Stimulated activated CD4-positive, alpha-beta T cell treated with anti-CD3 and anti-CD28 coated beads, Interleukin-1b, Interleukin-23, amount 100 ng/mL, for 1 hour (primary cell): ENCODE measurements around the gene ETV6.

Experiments used
- DNase-seq, 2 donors: peaks; one replicate each; pipeline ENCODE4 v3.0.0-alpha.2; 2020; ENCODE audit warnings: low read depth in 2 of 2

ETV6 gene

DNA sequence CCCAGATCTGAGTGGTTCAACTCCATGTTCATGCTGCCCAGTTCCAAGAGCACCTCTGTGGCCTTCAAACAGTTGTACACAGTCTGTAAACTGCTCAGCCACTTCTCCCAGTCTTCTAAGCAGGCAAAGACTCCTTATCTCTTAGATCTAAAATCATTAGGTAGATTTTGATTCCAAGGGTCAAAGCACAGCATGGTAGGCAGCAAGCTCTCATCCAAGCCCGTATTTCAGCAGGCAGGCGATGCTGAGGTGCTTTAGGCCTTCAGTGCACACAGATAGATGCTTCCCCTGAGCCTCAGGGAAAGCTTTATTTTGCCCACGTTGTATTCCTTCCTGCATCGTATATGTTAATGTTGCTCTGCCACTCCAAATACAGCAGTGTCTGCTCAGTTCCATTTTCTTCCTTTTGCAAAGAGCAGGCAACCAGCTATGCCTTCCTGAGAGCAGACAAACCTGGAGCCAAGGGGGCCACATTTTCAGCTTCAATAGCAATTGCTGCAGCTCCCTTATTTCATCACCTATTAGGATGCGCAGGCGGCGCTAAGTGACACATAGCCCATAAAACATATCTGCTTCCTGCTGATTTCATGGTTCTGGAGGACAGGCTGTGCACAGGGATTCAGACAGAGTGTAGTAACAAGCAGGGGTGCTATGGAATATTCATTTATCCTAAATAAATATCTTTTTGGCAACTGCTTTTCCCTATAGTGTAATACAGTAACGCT, 67.5 kb downstream of the ETV6 start:
- no peak for DNase-seq

DNA sequence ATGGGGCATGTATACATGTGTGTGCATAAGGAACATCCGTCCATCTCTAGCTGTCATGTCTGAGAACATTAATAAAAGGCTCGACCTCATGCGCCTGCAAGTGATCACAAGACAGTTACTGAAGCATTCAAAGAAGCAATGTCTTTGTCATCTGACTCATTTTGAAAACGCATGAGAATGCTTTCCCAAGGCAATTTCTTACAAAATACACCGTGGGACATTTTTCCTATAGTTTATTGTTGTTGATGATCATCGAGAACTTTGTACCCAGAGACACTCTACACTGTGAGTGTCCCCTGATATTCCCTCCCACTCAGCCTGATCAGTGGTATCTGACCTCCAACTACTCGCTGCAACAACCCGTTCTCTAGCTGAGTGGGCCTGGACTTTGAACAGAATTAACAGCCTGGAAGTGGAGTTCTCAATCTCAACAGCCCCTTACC, 68.1 kb downstream of the ETV6 start:
- no peak for DNase-seq

DNA sequence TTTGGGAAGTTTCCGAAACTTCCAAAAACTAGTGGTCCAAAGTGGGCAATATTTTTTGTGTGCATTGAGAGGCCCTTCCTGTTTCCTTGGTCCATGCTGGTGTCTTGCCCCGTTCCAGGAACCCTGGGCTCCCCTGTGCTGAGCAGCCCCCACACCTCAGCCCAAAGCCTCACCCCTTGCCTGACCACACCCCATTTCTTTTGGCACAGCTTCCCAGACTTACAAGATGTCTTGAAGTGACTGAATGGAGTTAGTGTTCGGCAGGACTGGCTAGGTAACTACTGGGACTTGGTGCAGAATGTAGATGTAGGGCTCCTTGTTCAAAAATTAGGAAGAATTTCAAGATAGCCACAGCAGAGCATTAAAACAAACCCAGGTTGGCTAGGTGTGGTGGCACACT, 68.6 kb downstream of the ETV6 start:
- DNase-seq, result no peak

DNA sequence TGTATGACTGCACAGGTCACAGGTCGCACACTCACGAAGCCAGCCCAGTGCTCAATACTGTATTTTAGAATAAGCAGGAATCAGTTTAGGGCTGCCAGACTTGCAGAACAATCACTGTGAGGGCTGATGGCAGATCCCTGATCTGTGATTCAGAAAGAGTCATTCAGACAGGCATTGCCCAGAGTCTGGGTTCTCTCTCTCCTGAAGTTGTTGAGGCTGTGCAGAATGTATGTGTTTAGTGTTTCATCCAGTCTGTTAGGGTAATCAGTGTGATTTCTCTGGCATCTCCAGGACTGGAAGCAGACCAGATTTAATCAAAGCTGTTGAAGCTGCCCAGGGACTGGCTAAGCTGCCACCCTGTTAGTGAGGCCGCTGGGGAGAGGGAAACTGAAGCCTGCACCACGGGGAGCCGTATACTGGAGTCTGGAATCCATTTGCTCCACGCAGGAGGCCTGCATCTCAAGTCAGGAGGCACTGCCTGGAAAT, 69.3 kb downstream of the ETV6 start:
- no peak for DNase-seq

DNA sequence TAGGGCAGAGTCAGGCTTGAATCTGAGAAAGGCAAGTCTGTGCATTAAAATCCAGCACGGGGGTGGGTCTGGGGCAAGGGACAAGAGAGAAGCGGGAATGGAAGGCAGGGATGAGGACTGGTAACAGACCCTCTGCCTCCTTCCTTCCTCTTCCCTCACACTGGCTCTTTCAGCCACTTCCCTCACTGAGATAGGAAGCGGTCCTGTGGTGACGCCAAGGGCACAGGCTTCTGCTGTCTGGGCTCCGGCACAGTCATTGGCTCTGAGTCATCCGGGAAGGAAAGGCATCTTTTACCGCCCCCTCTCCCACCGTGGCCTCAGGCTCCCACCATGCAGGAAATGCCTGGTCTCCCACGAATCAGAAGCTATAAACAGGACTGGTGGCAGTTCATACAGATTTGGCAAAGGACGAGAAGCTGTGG, 70.2 kb downstream of the ETV6 start:
- DNase-seq, result no peak

DNA sequence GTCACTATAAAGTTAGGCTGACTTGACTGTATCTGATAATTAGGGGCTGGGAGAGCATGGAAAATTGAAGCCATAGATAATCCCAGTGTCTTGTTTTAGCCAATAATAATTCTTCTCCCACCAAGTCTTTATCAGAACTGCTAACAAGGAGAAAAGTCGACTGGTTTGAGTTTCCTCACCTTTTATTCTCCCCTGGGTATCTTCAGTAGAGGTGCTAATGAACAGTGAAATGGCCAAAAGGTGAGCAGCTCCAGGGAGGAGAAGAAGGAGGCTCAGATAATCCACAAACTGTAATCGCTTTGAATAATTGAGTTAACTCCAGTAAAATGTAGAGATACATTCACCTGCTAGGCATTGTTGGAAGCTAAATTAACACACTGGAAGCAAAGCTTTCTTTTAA, 72.6 kb downstream of the ETV6 start:
- DNase-seq, result no peak

DNA sequence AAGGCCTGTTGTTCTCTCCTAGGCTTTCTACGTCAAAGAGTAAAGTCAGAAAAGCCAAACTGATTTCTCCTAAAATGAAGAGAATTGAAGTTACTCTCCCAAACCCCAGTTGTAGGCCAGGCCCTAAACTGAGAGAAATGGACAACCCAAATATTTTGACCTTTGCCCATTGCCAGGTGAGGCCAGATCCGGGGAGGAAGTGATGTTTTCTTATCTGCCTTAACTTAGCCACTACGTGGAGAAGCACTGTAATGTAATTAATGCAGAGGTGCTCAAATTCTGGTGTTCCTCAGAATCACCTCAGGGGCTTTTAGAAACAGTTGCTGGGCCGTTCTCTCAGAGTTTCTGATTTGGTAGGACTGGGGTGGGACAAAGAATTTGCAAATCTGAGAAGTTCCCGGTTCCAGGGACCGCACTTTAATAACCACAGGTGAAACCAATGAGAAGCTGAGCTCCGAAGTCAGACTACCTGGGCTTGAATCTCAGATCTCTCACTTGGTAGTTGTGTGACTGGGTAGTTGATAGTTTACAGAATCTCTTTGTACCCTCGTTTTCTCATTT, 73.2 kb downstream of the ETV6 start:
- no peak for DNase-seq

DNA sequence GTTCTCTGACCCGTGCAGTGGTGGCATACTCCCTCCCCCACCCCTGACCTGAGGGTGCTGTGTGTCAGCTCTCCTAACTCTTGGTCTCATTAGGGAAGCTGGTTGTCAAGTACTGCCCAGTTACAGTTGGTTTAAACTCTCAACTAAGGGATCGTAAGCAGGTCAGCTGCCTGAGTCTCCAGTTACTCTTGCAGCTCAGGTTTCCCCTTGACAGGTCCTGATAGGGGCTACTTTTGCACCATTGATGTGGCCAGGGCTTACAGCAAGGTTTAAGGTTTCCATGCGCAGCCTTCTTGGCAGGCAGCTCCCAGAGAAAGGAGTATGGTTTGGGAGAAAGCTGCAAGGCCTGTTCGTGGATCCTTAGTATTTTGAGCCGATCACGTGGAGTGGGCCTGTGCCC, 74.5 kb downstream of the ETV6 start:
- DNase-seq, result no peak

DNA sequence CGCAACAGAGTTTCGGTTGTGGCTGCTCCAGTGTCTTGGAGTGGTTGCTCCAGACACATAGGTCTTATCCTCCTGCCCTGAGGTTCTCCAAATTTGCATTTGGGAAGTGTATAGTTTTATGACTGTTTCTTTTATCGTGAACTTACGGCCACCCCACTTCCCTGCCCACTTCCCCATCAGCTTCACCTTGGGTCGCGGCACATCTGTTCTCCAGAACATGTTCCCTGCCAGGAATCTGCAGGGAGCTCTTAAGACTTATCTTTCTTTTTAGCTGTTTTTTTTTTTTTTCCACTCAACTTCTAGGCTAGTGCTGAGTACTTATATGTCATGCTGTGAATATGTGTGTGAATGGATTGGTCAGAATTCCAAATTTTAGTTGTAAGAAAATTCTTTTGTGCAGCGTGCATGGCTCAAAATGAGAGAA, 75.4 kb downstream of the ETV6 start:
- no peak for DNase-seq

DNA sequence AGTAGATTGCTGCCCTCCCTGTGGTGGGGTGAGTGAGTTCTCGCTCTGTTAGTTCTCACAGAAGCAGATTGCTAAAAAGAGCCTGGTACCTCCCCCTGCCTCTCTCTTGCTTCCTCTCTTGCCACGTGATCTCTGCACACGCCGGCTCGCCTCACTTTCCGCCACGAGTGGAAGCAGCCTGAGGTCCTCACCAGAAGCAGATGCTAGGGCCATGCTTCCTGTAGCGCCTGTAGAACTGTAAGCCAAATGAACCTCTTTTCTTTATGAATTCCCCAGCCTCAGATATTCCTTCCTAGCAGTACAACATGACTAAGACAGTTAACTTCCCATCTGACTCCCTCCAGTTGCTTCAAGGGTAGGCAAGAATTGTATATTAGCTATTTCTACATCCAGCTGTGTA, 76.2 kb downstream of the ETV6 start:
- DNase-seq, result no peak

DNA sequence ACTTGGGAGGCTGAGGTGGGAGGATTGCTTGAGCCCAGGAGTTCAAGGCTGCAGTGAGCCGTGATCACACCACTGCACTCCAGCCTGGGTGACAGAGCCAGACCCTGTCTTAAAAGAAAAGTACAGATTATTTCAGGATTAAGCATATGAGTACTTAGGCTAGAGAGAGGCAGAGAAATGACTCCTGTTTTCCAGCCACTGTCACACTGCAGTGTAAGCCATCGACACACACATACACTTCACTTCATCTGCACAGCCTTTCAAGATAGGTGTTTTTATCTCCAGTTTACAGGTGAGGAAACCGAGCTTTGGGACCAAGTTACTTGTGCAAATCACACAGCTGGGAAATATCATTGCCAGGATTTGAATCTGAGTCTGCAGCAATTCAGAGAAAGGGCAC, 77.2 kb downstream of the ETV6 start:
- DNase-seq, result no peak

DNA sequence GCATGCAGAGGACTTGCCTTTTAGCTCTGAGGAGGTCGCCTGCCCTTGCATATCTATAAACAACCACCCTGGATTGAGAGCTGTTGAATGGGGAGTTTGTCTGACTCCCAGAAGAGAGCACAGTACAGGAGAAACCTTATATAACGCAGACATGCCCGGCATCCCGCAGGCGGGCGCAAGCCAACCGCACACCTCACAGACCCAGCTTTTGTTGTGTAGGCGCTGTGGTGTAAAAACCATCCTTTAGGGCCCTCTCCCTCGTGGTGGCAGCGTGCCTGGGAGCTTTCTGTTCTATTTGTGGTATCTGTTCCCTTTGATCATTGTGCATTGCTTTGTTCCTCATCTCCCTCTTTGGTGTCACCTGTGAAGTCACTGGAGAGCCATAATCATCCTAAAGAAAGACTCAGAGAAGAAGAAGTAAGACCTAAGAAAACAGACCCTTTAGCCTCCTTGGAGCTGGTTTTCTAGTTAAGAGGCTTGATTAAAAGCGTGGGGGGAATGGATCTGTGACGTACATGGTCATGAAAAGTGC, 77.7 kb downstream of the ETV6 start:
- peak in 1 of 2 donors; percentile 16 for DNase-seq

DNA sequence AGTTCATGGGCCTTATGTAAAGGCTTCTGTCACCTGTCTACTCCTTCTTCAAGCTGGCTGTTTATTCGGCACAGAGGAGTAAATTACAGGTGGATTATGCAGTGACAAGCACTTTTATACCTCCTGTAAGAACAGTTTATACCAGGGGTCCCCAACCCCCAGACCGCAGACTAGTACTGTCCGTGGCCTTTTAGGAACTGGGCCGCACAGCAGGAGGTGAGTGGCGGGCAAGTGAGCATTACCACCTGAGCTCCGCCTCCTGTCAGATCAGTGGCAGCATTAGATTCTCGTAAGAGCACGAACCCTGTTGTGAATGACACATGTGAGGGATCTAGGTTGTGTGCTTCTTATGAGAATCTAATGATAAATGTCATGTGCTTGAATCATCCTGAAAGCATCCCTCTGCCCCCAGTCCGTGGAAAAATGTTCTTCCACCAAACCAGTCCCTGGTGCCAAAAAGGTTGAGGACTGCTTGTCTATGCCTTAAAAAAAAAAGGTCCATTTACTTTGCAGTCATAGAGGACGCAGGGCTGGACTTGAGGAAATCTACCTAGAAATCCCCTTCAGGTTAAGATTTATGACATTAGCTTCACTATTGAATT, 78.8 kb downstream of the ETV6 start:
- no peak for DNase-seq

DNA sequence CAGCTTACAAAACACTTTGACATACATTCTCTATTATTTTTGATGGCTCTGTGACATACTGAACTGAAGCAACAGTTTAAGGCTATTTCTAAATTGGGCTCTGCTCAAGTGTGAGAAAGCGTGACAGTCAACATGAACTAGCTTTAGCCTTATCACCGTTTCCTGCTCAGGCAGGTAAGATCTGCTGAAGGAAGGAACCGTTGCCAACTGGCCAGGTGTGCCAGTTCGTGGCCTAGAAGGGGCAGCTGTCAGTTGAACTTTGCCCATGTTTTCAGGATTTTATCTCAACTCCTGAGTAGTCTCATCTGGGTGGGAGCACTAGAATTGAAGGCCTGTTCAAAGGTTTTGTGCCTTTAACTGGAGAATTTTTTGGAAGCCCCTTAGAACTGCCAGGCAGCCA, 79.5 kb downstream of the ETV6 start:
- no peak for DNase-seq

DNA sequence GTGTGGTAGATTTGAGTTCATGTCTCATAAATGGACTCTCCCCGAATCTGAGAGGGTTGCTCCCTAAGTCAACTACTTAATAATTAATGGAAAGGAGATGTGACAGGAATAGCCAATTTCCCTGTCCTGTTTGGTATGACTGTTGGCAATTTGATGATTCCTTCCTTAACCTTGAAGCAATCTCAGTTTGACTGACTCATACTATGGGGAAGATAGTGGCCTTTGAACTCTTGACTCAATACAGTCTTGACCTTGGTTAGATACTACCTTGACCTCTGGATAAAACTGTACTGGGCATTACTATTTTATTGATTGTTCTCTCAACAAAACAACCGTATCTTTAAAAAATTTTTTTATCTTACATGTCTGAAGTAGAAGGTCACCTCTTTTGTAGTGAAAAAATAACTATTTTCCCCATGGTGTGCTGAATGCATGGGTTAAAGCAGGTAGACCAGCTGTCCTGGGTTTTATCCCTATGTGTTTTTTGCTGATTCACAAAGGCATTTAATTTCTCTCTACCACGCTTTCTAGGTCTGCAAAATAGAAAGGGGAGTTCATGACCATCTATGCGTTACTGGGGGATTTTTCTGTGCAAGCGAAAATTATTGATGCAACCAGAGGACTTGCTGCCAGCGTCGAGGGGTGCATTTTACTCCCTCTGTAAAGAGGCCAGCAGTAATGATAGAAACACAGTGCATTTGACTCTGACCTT, 80.1 kb downstream of the ETV6 start:
- no peak for DNase-seq

DNA sequence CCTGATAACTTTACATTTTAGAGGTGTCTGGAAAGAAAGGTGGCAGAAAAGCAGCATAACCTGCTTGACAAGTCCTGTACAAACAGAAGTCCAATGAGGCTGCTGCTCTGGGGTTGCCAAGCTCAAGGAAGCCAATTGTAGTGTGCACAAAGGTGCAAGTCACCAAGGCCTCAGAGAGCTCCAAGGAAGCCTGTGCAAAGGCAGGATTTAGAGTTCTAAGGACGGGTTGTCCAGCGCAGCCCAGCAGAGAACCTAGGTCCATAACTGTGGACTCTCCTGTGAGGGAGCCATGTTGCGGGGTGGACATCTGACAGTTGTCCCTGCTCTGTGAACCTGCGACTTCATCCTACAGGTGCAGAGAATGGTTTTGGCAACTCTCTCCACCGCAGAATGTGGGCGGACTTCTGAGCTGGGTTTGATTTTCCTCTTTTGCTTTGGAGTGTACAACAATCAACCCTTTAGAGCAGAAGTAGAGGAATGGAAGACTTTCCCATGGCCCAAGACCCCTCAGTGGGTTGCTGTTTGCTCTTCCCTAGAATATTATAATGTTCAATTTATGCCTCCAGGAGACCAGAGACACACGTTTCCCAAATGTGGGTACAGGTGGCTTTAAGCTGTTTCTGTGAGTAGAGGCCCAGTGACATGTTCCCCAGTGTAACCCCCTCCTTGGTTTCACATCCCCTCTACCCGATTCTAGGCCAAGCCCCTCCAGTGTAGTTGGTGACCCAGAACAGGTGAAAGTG, 81.0 kb downstream of the ETV6 start:
- DNase-seq, result no peak

DNA sequence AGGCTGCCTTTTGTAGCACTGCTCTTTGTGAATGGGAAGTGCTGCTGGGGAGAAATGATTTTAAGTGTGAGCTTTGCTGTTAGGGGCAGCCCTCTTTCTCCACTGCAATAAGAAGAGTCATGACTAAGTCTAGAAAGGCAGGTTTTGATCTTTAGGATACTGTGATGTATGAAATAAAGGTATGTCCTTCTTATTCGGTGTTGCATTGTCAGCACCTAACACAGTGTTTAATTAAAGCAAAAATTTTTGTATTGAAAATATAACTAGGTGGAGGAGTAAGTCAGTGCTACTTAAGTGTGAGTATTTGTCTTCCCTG, 81.5 kb downstream of the ETV6 start:
- no peak for DNase-seq

DNA sequence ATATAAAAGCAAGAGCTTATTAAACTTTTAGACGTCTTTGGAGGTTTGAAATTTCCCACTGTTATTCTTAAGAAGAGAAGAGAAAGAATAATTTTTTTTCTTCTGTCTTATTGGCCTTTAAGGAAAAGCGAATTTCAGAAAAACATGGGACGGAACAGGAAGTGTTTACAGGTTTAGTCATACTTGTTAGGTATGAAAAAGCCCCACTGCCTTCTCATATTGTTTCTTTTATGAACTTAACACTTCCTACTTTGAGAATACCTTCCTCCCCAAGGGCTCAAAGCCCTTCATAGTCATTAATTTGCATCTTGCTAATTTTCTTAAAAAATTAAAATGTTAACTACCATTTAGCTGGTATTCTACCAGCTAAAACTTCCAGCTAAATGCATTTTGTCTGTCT, 82.0 kb downstream of the ETV6 start:
- no peak for DNase-seq

DNA sequence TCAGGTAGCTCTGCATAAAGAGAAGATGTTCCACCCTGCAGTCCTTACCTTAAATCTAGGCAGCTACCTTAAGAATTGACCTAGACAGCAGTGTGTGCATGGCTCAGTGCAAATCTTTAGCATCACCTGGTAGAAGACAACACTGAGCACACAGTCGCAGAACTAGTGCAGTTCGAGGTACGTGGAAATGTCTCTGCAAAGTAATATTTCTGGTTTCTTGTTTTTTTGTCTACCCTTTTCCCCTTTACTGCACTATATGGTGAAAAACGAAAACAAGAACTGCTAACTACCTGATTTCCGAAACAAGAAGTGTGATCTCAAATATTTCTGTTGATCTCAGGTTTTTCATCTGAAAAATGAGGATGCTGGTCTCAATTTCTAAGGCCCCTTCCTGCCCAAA, 82.5 kb downstream of the ETV6 start:
- DNase-seq, result no peak

DNA sequence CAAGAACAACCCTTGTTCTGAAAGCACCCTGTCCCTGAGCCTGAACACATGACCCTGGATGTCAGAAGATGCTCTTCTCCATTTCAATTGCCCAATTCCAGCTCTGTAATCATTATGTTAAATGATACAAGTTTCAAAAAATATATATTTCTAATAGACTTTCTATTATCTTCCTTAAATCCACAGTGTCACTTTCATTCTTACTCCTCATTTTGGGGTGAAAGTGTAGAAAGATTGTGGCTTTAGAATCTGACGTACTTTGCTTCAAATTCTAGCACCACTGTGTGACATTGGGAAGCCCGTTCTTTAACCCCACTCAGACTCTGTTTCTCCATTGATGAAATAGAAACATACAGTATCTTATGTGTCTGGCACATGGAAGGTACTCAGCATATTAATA, 83.2 kb downstream of the ETV6 start:
- no peak for DNase-seq

DNA sequence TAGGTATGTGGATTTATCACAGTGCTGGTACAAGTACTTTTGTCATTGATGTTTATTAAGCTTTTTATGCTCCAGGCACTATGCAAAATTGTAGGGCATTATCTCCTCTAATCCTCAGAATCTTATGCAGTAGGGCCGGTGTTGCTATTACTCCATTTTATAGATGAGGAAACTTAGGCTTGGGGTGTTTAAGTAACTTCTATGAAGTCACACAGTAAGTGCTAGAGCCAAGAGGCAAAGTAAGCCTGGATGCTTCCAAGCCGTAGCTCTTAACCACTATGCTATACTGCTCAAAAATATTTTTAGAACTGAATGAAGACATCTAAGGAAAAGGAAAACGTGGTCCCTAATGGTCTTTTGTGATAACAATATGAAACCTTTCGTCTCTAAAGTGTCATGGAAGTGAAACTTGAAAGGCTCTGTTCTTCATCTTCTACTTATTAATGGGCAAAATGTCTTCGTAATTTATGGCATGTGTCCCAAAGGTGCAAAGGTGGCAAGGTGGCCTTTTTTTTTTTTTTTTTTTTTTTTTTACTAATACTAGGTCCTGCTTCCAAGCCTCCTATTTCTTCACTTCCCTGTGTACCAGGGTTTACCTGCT, 85.2 kb downstream of the ETV6 start:
- no peak for DNase-seq
